SW 1271 (cell line): ENCODE measurements around the gene LGR5.

Experiments used
- DNase-seq, 2 experiments: peaks; one replicate each; lab custom pipeline; 2025; lab: John Stamatoyannopoulos, UW

LGR5 gene

GRCh38 chr12:71439362-71439612 lies 311 bp upstream of the LGR5 start:
- DNase-seq: no peak

GRCh38 chr12:71440345-71440762 lies 756 bp downstream of the LGR5 start:
- DNase-seq: no peak

GRCh38 chr12:71440763-71441748 lies 1.5 kb downstream of the LGR5 start:
- DNase-seq: no peak

DNA sequence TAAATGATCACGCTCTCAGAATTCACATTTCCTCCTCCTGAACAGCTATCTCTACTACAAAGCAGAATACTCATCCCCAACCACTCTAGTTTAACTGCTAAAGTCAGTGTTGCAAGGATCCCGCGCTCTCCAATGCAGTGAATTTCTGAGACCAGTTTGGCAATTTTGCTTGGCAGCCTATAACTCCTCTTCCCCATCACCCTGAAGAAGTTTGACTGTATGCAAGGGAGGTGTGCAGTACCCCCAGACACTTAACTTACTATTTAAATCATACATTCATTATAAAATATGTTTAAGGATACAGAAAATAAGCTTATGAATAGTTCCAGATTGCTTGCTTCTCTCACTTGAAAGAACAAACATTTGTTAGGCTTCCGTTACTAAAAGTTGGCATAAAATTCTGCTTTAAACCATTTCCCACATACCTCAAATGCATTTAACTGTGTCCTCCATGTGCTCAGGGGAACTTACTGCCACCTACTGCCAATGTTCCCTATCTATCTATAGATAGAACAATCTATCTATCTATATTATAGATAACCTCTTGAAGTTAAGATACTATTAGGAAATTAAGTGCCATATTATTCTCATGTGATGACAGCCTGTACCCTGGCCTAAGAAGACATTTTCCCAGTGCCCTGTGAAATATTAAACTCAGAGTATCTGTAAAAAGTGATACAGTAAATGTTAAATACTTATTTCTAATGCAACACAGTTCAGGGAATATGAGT lies 2.4 kb downstream of the LGR5 start:
- no peak for DNase-seq

DNA sequence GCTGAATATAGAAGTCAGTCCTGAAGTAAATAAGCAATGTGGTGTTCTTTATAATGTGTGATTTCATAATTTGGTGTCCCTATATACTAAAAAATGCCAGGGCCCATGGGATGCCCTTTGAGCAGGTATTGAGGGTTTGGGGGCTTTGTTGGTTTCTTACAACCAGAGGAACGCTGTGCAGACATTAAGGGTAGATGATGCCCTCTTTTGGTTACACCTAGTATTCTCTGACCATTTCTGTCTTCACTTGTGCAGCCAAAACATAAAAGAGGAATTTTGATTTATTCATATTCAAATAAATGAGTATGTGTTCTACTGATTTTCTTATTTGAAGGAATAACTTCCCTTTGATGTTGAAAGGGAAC lies 3.0 kb downstream of the LGR5 start:
- no peak for DNase-seq

DNA sequence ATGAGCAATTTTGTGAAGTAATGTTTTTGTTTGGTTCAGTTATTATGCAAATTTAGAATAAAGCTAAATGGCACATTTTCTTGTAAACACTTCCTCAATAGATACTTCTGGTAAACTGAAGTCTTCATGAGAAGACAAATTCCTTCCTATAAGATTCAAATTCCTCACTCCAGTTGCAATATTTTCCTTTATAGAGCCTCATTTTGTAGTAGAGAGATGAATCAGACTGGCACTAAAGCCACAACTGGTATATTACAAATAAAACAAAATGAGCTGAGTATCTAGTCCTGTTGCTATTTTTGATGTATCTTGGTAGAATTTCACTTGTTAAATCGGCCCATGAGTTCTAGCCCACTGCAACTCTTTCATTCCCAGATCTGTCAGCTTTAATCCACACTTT lies 5.5 kb downstream of the LGR5 start:
- DNase-seq: no peak

GRCh38 chr12:71447691-71448132 lies 8.1 kb downstream of the LGR5 start:
- no peak for DNase-seq

GRCh38 chr12:71448150-71448581 lies 8.6 kb downstream of the LGR5 start:
- no peak for DNase-seq

DNA sequence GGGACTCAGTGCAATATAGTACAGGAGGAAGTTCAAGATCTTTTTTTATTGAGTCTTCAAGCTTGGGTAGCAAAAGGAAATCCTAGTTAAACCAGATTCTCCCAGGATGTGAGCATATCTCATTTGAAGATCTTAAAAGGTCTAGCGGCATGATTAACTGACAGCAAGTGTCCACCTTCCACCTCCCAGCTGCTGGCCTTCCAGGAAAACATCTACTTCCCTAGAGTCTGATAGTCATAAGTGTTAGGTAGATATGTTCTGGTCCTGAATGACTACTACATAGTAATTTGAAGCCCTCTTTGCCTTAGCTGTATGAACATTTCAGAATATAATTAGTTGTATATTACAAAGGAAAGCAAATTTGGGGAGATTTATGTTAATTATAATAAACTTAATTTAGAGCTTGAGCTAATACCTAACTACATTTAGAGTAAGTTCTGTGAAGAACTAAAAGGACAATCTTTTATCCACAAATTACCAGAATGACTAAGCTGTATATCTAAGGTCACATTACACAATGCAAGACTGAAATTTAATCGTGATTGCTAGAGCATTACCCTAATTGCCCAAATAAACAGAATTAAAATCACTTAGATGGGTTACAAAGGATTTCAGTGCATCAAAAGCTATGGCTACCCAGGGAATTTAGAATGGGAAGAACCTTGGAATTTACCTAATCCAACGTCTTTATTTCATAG lies 9.9 kb downstream of the LGR5 start:
- DNase-seq: no peak

- DNase-seq: no peak
Measured at GRCh38 chr12:71452006-71452405, 12.4 kb downstream of the LGR5 start.

DNA sequence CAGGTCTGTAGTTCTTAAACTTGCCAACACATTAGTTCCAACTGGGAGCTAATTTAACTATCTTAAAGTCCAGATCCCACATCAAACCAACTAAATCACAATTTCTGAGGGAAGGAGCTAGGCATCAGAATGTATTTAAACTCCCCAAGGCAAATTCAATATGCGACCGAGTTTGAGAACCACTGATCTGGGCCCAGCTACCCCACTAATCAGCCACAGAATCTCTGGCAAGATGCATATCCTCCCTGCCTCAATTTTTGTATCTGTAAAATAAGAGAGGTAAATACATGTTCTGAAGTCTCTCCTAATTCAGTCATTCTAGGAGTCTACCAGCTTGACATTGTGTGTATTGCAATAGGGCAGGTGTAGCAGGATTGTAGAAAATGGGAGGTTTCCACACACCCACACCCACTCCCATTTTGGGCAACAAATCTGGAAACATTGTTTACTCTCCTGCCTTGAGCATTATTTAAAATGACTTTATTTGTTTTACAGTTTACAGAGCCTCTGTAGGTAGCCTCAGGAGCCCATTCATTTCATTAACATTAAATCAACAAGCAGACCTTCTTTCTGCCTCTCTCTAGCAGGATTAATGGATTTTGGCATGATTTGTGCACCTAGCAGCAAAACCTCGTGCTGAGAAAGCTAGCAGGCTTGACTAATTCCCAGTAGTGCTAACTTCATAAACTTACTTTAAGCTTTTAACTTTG lies 15.6 kb downstream of the LGR5 start:
- DNase-seq: no peak

GRCh38 chr12:71456316-71456715 lies 16.7 kb downstream of the LGR5 start:
- no peak for DNase-seq

- no peak for DNase-seq
Measured at GRCh38 chr12:71456990-71457389, 17.4 kb downstream of the LGR5 start.

DNA sequence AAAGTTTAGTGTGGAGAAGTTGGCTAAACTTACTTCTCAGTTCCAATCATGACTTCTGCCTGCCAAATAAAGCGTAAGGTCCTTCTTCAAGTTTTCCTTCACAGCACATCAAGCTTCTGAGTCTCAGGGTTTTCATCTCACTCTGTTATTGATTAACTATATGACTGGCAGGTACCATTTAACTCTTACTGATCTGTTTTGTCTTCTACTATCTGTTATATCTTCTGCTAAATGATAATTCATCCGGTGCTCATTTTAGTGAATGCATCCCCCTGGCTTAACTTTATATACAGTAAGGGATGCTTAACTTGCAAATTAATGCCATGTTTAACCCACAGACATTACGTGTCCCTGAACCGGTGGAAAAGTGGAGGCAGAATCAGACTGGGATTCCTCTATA lies 20.7 kb downstream of the LGR5 start:
- no peak for DNase-seq

GRCh38 chr12:71460850-71461609 lies 21.4 kb downstream of the LGR5 start:
- DNase-seq: no peak

DNA sequence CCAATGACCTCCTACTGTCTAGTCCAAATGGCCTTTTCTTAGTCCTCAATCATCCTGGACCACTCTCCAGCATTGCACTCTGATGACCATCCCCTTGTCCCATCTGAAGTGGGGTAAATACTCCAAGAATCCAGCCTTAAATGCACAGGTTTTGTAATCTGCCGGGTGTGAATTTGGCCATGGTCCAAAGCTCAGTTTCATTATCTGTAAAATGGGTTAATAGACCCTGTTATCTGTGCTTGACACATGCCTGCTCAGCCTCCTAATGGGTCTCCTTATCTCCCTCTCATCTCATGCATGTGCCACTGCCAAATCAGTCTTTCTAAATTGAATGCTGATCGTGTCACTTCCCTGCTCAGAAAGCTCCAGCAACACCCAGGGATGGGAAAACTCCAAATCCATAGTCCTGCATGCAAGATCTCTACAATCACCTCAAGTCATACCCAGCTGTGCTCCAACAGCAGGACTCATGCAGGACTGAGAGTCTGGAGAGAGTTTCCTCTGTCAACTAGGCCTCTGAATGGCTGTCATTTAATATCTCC lies 22.3 kb downstream of the LGR5 start:
- no peak for DNase-seq

GRCh38 chr12:71465796-71466195 lies 26.2 kb downstream of the LGR5 start:
- DNase-seq: no peak

DNA sequence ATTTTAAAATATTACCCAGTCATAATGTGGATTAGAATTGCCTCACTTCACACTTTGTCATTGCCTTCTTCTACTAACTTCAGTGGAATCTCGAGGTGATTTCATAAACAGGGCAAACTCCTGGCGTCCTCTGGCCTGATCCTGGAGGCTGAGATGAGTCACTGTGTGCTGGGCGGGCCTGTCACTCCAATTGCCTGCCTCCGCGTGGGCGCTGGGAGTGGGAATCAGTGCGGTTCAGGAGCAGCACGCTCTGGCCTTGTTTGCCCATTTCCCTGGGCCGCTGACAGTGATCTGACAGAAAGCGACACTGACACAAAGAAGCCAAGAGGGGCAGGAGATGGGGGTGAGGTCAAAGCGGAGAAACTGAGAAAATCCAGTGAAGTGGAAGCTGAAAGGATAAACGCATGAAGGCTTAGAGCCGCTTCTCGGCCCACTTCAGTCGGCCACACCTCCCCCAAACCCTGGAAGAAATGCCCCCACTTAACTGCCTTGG lies 29.7 kb downstream of the LGR5 start:
- no peak for DNase-seq

- no peak for DNase-seq
Measured at GRCh38 chr12:71472441-71472911, 32.9 kb downstream of the LGR5 start.

- no peak for DNase-seq
Measured at GRCh38 chr12:71474791-71475190, 35.2 kb downstream of the LGR5 start.

DNA sequence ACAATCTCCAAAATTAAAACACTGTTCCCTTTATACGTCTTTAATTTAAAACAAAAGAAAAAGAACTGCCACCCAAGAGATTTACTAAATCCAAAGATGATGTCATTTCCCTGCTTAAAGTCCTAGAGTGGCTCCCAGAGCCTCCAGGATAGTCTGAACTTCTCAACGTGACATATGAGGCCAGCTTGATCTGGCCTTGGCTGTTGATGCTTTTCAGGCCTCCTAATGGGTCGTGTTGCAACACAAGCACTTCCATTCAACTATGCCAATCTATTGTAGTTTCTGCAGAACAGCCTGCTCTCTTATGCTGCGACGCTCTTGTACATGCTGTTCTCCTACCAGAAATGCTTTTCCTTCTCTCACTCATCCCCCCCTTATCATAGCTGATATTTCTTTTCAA lies 35.7 kb downstream of the LGR5 start:
- no peak for DNase-seq
